ENCODE results near the gene OLFM2.

OLFM2 gene

GRCh38 chr19:9906475-9907087, 29.7 kb downstream of the OLFM2 start:
- DNase-seq (ENCODE audit: low spot score): no peak

GRCh38 chr19:9903336-9903735, 33.0 kb downstream of the OLFM2 start:
- no peak for DNase-seq (ENCODE audit: low spot score)

GRCh38 chr19:9901642-9902041, 34.7 kb downstream of the OLFM2 start:
- DNase-seq (ENCODE audit: low spot score): no peak

- no peak for DNase-seq (ENCODE audit: low spot score)
Measured at GRCh38 chr19:9901020-9901419, 35.3 kb downstream of the OLFM2 start.

- no peak for DNase-seq (ENCODE audit: low spot score)
Measured at GRCh38 chr19:9891609-9892373, 44.5 kb downstream of the OLFM2 start.

- no peak for DNase-seq (ENCODE audit: low spot score)
Measured at GRCh38 chr19:9885077-9885552, 51.2 kb downstream of the OLFM2 start.

- DNase-seq (ENCODE audit: low spot score): no peak
Measured at GRCh38 chr19:9883764-9884163, 52.6 kb downstream of the OLFM2 start.

GRCh38 chr19:9883231-9883758, 53.0 kb downstream of the OLFM2 start:
- no peak for DNase-seq (ENCODE audit: low spot score)

GRCh38 chr19:9881720-9882119, 54.6 kb downstream of the OLFM2 start:
- DNase-seq (ENCODE audit: low spot score): no peak

GRCh38 chr19:9878511-9879196, 57.7 kb downstream of the OLFM2 start:
- no peak for DNase-seq (ENCODE audit: low spot score)

GRCh38 chr19:9877780-9878510, 58.4 kb downstream of the OLFM2 start:
- DNase-seq (ENCODE audit: low spot score): no peak

- DNase-seq (ENCODE audit: low spot score): no peak
Measured at GRCh38 chr19:9875796-9876195, 60.5 kb downstream of the OLFM2 start.

- no peak for DNase-seq (ENCODE audit: low spot score)
Measured at GRCh38 chr19:9875031-9875627, 61.2 kb downstream of the OLFM2 start.

- no peak for DNase-seq (ENCODE audit: low spot score)
Measured at GRCh38 chr19:9872618-9873242, 63.6 kb downstream of the OLFM2 start.

GRCh38 chr19:9871626-9872338, 64.5 kb downstream of the OLFM2 start:
- no peak for DNase-seq (ENCODE audit: low spot score)

- no peak for DNase-seq (ENCODE audit: low spot score)
Measured at GRCh38 chr19:9868983-9869617, 67.2 kb downstream of the OLFM2 start.

GRCh38 chr19:9865732-9866501, 70.4 kb downstream of the OLFM2 start:
- no peak for DNase-seq (ENCODE audit: low spot score)

- DNase-seq (ENCODE audit: low spot score): no peak
Measured at GRCh38 chr19:9863759-9864158, 72.6 kb downstream of the OLFM2 start.

- DNase-seq (ENCODE audit: low spot score): no peak
Measured at GRCh38 chr19:9862938-9863337, 73.4 kb downstream of the OLFM2 start.

Measured in hematopoietic multipotent progenitor cell treated with erythropoietin and hydrocortisone succinate and interleukin-3 and kit ligand, for 15 days (in vitro differentiated cells).